Coronary artery (tissue), 2 donors: ENCODE measurements around the gene RCBTB1.

ENCODE experiments used
- DNase-seq: peaks from one replicate; pipeline ENCODE4 v3.0.0-alpha.2; 2017; ENCODE audit warnings: low spot score
- H3K27ac ChIP-seq, 2 donors: fragments of 200-600 bp; sonication (generic); one replicate each; pipeline ENCODE4 v1.5.1; 2016 to 2019
- H3K4me3 ChIP-seq: fragments of 200-600 bp; sonication (generic); 2 replicates; pipeline ENCODE4 v1.5.1; 2016; ENCODE audit warnings: mild to moderate bottlenecking, moderate library complexity
- TF ChIP-seq, protein P1 (sequence below): fragments of 200-600 bp; sonication (generic); IDR thresholded peaks from one replicate; pipeline ENCODE4 v1.5.1; 2019; ENCODE audit warnings: antibody characterized with exemption

The RCBTB1 gene

DNA sequence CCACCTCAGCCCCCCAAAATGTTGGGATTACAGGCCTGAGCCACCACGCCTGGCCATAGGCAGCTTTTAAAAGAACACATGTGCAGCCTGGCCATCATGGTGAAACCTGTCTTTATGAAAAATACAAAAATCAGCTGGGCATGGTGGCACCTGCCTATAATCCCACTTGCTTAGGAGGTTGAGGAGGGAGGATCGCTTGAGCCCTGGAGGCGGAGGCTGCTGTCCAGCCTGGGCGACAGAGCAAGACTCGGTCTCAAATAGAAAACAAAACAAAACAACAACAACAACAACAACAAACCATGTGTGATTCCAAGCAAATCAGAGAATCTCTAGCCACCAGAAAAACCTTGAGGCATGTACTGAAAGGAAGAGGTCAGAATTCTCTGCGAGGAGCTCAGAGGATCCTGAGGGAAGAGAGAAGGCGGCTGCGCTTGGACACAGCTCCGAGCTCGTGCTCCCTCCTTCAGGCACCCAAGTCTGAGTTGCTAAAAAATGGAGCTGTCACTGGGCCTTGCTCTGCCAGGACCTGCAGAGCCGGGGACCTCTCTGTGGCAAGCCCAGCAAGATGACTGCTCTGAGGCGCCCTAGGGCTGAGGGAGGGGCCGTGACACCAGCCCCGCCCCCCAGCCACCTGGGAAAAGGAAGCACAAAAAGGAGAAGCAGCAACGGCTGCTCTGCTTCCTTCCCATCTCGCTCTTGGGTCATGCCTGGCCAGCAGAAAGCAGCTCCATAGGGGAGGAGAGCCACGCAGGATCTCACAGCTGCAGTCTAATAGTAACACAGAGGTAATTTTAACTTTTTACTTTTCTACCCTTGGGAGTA is 42.7 kb upstream of the RCBTB1 start, which contains the start of gene ARL11:
Gene ARL11, plus strand, starts transcription at position 677 of the 822 bp plus-strand sequence. CDS start 1,941 bp downstream, outside the sequence.
- TF ChIP-seq, protein P1, sequence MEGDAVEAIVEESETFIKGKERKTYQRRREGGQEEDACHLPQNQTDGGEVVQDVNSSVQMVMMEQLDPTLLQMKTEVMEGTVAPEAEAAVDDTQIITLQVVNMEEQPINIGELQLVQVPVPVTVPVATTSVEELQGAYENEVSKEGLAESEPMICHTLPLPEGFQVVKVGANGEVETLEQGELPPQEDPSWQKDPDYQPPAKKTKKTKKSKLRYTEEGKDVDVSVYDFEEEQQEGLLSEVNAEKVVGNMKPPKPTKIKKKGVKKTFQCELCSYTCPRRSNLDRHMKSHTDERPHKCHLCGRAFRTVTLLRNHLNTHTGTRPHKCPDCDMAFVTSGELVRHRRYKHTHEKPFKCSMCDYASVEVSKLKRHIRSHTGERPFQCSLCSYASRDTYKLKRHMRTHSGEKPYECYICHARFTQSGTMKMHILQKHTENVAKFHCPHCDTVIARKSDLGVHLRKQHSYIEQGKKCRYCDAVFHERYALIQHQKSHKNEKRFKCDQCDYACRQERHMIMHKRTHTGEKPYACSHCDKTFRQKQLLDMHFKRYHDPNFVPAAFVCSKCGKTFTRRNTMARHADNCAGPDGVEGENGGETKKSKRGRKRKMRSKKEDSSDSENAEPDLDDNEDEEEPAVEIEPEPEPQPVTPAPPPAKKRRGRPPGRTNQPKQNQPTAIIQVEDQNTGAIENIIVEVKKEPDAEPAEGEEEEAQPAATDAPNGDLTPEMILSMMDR, result no peak
- H3K27ac ChIP-seq, result peak within 1 kb of the TSS in 1 of 2 donors; percentile 35
- peak within 1 kb of the TSS; percentile 41 for H3K4me3 ChIP-seq
- no peak for DNase-seq

DNA sequence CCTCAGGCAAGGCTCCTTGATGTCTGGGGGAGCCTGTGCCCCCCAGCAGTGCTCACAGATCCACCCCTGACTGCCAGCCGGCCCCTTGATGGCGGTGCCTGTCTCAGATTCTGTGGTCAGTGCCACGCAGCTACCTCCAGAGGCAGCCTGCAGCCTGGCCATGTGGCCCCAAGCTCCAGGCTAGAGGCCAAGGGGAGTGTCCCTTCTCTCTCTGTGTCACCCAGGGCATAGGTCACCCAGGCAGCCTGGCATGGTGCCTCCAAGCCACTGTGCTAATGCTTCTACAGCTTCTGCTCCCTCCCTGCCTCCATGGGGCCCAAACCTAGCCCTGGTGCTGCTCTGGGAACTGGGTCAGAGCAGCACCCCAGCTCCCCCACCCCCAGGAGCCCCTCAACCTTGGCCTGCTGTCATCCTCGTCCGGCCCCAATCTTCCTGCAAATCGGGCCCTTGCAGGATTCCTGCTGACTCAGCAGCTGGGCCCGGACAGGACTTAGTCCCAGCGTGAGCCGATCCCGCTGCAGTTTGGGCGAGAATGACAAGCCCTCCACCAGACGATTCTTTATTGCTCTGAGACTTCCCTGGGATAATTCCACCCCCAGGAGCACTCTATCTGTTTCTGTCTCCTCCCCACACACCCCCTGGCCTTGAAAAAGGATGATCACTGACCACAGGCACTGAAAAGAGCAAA is 40.2 kb upstream of the RCBTB1 start:
- H3K4me3 ChIP-seq, result no peak overlapping the region
- no peak overlapping the region for H3K27ac ChIP-seq
- DNase-seq, result no peak
- TF ChIP-seq, protein P1, result no peak

DNA sequence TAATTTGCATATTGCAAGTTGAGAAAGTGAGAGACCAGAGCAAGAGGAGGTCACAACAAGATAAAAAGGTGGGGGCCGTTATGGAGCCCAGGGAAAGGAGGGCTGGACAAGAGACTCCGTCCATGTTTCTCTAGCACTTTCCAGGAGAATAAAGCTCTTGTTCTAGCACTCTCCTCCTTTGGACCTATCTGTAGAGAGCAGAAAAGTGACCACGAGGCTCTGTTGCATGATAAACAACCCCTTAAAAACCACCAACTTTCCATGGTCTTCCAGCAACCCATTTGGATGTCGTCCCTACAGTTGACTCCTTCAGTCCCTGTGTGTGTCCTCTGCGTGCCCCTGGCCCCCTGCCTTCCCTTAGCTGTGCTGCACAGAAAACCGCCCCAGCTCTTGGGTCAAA is 38.9 kb upstream of the RCBTB1 start:
- H3K27ac ChIP-seq, result no peak overlapping the region
- DNase-seq, result no peak
- no peak overlapping the region for H3K4me3 ChIP-seq
- TF ChIP-seq, protein P1, result no peak

DNA sequence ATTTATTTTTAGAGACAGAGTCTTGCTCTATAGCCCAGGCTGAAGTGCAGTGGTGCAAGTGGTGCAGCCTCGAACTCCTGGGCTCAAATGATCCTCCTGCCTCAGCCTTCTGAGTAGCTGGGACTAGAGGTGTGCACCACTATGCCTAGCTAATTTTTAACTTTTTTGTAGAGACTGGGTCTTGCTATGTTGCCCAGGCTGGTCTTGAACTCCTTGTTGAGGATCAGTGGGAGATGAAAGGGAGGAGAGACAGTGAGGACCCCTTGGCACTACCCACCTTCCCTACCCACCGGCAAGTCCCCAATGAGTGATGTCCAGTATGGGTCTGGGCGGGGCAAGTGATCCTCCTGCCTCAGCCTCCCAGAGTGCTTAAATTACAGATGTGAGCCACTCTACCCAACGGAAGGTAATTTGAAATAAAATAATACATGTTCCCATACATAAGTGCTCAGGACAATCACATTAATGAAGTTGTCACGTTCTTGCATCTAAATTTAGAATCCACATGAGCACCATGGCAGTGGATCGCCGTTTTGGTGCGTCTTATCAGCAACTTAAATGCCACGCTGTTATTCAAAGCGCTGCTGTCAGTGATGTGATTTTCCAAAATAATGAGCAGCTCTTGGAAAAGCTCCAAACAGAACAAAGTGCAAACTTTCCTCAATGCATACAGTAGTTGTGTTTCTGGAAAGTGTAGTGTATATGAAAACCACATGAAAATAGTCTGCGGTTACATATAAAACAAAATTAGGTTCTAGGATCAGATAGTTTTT is 37.0 kb upstream of the RCBTB1 start:
- H3K27ac ChIP-seq, result no peak overlapping the region
- TF ChIP-seq, protein P1, result no peak

DNA sequence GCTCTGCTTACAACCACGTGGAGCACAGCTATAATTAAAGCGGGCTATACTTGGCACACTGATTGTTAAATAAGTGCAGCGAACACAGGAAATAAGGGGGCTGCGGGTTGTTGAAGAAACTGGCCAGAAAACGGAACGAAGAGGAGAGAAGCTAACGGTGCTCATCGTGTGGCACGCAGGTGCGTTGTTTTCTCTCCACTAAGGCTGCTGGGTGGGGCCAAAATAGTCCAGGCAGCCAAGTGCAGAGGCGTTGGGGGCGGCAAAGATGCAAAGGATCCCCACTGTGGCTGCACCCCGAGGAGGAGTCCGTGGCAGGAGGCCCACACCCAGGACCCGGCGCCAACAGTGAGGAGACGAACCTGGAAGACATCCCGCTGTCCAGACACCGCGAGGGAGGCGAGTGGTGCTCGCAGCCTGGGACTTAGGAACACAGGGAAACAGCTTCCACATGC is 34.8 kb upstream of the RCBTB1 start:
- no peak overlapping the region for H3K27ac ChIP-seq
- TF ChIP-seq, protein P1, result no peak
- H3K4me3 ChIP-seq, result peak overlapping the region; percentile 60
- DNase-seq, result no peak

More for the DNA sequence above, 37.0 kb upstream of the RCBTB1 start:
- DNase-seq, result no peak
- no peak overlapping the region for H3K4me3 ChIP-seq

DNA sequence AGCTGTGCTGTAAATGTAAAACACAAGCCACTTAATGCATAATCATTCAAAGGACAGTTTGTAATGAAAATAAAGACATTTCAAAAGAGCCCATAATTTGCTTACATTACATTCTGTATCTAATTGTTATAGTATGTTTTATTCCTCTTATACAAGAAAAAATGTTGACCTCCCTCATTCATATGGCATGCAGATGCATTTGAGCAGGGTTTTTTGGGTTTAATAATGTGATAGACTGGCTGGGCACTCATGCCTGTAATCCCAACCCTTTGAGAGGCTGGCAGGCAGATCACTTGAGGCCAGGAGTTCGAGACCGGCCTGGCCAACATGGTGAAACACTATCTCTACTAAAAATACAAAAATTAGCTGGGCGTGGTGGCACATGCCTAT is 31.3 kb upstream of the RCBTB1 start:
- Histone ChIP-seq H3K27ac (no peak overlapping the region), H3K4me3 (no peak overlapping the region)
- DNase-seq, result no peak
- TF ChIP-seq, protein P1, result no peak
